Mesenchymal stem cell (in vitro differentiated cells and primary cell): ENCODE data around the gene CEP104.

Experiments used
- DNase-seq: peaks from one replicate; pipeline ENCODE4 v3.0.0-alpha.2; 2013
- H2AFZ ChIP-seq: one replicate; pipeline ENCODE4 v1.6.1; 2013; ENCODE audit warnings: low read depth, mild to moderate bottlenecking, control low read depth, inconsistent platforms, low read length, moderate library complexity
- H2AK5ac ChIP-seq: 2 replicates; pipeline ENCODE4 v1.6.1; 2013; ENCODE audit warnings: low read length, moderate library complexity, mild to moderate bottlenecking, inconsistent platforms; ENCODE audit not compliant: severe bottlenecking
- H2BK120ac ChIP-seq: one replicate; pipeline ENCODE4 v1.6.1; 2013; ENCODE audit warnings: low read depth, mild to moderate bottlenecking, inconsistent platforms, low read length, moderate library complexity
- H2BK12ac ChIP-seq, 2 experiments: one replicate each; pipeline ENCODE4 v1.6.1; 2013; ENCODE audit warnings: inconsistent platforms in 2 of 2, low read length in 2 of 2, mild to moderate bottlenecking in 2 of 2, moderate library complexity in 2 of 2, control low read depth in 1 of 2
- H2BK15ac ChIP-seq: one replicate; pipeline ENCODE4 v1.6.1; 2013; ENCODE audit warnings: mild to moderate bottlenecking, low read depth, inconsistent platforms; ENCODE audit not compliant: poor library complexity, severe bottlenecking
- H2BK5ac ChIP-seq: 2 replicates; pipeline ENCODE4 v1.6.1; 2013; ENCODE audit warnings: low read depth, mild to moderate bottlenecking, low read length, control low read depth, inconsistent platforms; ENCODE audit not compliant: poor library complexity, severe bottlenecking
- H3K14ac ChIP-seq, 2 experiments: one replicate each; pipeline ENCODE4 v1.6.1; 2013; ENCODE audit warnings: inconsistent platforms in 2 of 2, low read length in 2 of 2, control low read depth in 1 of 2, mild to moderate bottlenecking in 1 of 2, moderate library complexity in 1 of 2
- H3K18ac ChIP-seq, 2 experiments: one replicate each; pipeline ENCODE4 v1.6.1; 2013; ENCODE audit warnings: inconsistent platforms in 2 of 2, low read length in 2 of 2, control low read depth in 1 of 2, low read depth in 1 of 2, mild to moderate bottlenecking in 1 of 2
- H3K23ac ChIP-seq, 2 experiments: one replicate each; pipeline ENCODE4 v1.6.1; 2013; ENCODE audit warnings: inconsistent platforms in 2 of 2, low read length in 2 of 2, mild to moderate bottlenecking in 2 of 2, moderate library complexity in 2 of 2, control low read depth in 1 of 2
- H3K27ac ChIP-seq: 2 replicates; pipeline ENCODE4 v1.5.1; 2013; ENCODE audit warnings: mild to moderate bottlenecking, moderate library complexity, low read length, control low read depth, inconsistent platforms; ENCODE audit not compliant: poor library complexity, severe bottlenecking
- H3K27me3 ChIP-seq, 2 experiments: 2 replicates each; pipeline versions ENCODE4 v1.6.1 to v1.7.0; 2013; ENCODE audit warnings: low read length in 2 of 2, mild to moderate bottlenecking in 2 of 2, moderate library complexity in 2 of 2, control low read depth in 1 of 2, inconsistent platforms in 1 of 2; ENCODE audit not compliant: control insufficient read depth in 1 of 2, insufficient read depth in 1 of 2
- H3K36me3 ChIP-seq, 2 experiments: 2 replicates each; pipeline versions ENCODE4 v1.6.1 to v1.7.0; 2013; ENCODE audit warnings: low read length in 2 of 2, control low read depth in 1 of 2, inconsistent platforms in 1 of 2, low read depth in 1 of 2, mild to moderate bottlenecking in 1 of 2; ENCODE audit not compliant: insufficient read depth in 2 of 2, control insufficient read depth in 1 of 2
- H3K4ac ChIP-seq, 2 experiments: one replicate each; pipeline ENCODE4 v1.6.1; 2013; ENCODE audit warnings: inconsistent platforms in 2 of 2, low read length in 2 of 2, mild to moderate bottlenecking in 2 of 2, moderate library complexity in 2 of 2, control low read depth in 1 of 2, low read depth in 1 of 2
- H3K4me1 ChIP-seq: 2 replicates; pipeline ENCODE4 v1.6.1; 2013; ENCODE audit warnings: low read depth, low read length, control low read depth; ENCODE audit not compliant: control insufficient read depth, insufficient read depth
- H3K4me2 ChIP-seq: 2 replicates; pipeline ENCODE4 v1.6.1; 2013; ENCODE audit warnings: low read length, mild to moderate bottlenecking, inconsistent platforms; ENCODE audit not compliant: poor library complexity, severe bottlenecking
- H3K4me3 ChIP-seq, 2 experiments: 2 replicates each; pipeline versions ENCODE4 v1.5.1 to v1.7.0; 2013; ENCODE audit warnings: low read length in 2 of 2, mild to moderate bottlenecking in 2 of 2, control low read depth in 1 of 2, low read depth in 1 of 2; ENCODE audit not compliant: insufficient read depth in 1 of 2
- H3K79me1 ChIP-seq: replicated peaks from 2 replicates; pipeline ENCODE4 v1.6.1; 2013; ENCODE audit warnings: mild to moderate bottlenecking, control low read depth, low read length, inconsistent platforms; ENCODE audit not compliant: poor library complexity, severe bottlenecking
- H3K9ac ChIP-seq: 2 replicates; pipeline ENCODE4 v1.7.0; 2013; ENCODE audit warnings: mild to moderate bottlenecking, low read length, moderate library complexity
- H3K9me3 ChIP-seq: 2 replicates; pipeline ENCODE4 v1.7.0; 2013; ENCODE audit warnings: mild to moderate bottlenecking, low read length; ENCODE audit not compliant: control insufficient read depth
- H4K8ac ChIP-seq: one replicate; pipeline ENCODE4 v1.6.1; 2013; ENCODE audit warnings: inconsistent platforms, mild to moderate bottlenecking, low read length, moderate library complexity
- H4K91ac ChIP-seq: one replicate; pipeline ENCODE4 v1.6.1; 2013; ENCODE audit warnings: mild to moderate bottlenecking, low read length, inconsistent platforms
- WGBS: methylation state at CpG from one replicate; pipeline ENCODE4 v1.1.7; 2013; ENCODE audit warnings: mixed read lengths; 5-methylcytosine and 5-hydroxymethylcytosine counted together

CEP104 gene

DNA sequence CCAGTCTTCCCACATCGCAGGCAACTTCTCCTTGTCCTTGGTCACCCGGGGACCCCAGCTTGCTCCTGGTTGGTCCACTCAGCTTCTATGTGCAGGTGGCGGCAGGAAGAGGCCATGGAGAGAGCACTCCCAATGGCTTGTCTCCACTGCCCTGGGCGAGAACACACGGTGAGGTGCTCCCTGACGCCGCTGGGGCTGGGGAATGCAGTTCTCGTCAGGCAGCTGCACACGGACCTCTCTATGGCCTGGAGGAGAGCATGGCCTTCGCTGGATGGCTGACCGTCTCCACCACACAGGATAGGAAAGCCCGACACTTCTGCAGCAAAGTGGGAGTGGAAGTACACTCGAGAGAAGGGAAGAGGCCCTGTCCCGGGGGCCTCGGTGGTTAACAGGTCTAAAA, 31.3 kb upstream of the CEP104 start:
- 95% methylated on average over 15 of the region's 15 CpGs for WGBS
- Histone ChIP-seq H3K79me1 (peaks cover 21% of the 10 kb centered on the region), H2AFZ (no peak overlapping the region), H3K27ac (no peak overlapping the region), H3K9ac (no peak overlapping the region), H2BK120ac (no peak overlapping the region), H3K18ac (no peak overlapping the region), H3K14ac (peak overlapping the region in 1 of 2 experiments; percentile 7), H3K23ac (no peak overlapping the region), H3K4me3 (peak overlapping the region in 1 of 2 experiments; percentile 1), H3K4me1 (peaks cover 4% of the 10 kb centered on the region), H2AK5ac (no peak overlapping the region), H3K36me3 (peaks cover 57 to 67% of the 10 kb centered on the region in 2 experiments), H2BK12ac (no peak overlapping the region), H3K4ac (no peak overlapping the region), H3K4me2 (no peak overlapping the region), H3K27me3 (no peaks in the 10 kb centered on the region), H2BK15ac (no peak overlapping the region), H4K8ac (no peak overlapping the region), H3K9me3 (no peaks in the 10 kb centered on the region), H2BK5ac (no peak overlapping the region), H4K91ac (no peak overlapping the region)
- no peak for DNase-seq

DNA sequence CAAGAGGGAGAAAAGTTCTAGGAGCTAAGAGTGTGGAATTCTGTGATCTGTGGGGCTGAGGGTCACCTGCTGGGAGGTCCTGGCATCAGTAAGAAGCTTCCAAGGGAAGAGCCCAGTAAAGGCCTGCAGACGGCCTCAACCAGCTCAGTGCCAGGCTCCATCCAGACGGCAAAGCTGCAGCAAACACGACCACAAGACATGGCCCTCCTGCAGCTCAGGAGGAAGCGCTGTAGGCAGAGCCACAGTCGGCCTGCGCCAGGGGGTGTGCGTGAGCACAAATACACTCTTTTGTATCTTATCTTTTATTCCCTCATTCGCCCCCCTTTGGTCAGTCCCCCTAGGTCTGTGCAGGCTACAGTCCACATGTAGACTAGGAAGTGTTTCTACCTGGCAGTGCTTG, 29.7 kb upstream of the CEP104 start:
- Histone ChIP-seq H2BK120ac (no peak overlapping the region), H2AK5ac (no peak overlapping the region), H3K14ac (no peak overlapping the region), H4K91ac (no peak overlapping the region), H2BK5ac (no peak overlapping the region), H3K36me3 (peaks cover 51 to 64% of the 10 kb centered on the region in 2 experiments), H3K9me3 (no peaks in the 10 kb centered on the region), H3K4me2 (no peak overlapping the region), H3K23ac (no peak overlapping the region), H3K4me1 (peaks cover 4% of the 10 kb centered on the region), H4K8ac (no peak overlapping the region), H3K9ac (no peak overlapping the region), H2AFZ (no peak overlapping the region), H2BK12ac (no peak overlapping the region), H3K27ac (no peak overlapping the region), H3K27me3 (no peaks in the 10 kb centered on the region), H3K79me1 (peaks cover 19% of the 10 kb centered on the region), H2BK15ac (no peak overlapping the region), H3K18ac (no peak overlapping the region), H3K4ac (no peak overlapping the region), H3K4me3 (no peak overlapping the region)
- WGBS, result 92% methylated on average over 8 of the region's 8 CpGs
- DNase-seq, result no peak

DNA sequence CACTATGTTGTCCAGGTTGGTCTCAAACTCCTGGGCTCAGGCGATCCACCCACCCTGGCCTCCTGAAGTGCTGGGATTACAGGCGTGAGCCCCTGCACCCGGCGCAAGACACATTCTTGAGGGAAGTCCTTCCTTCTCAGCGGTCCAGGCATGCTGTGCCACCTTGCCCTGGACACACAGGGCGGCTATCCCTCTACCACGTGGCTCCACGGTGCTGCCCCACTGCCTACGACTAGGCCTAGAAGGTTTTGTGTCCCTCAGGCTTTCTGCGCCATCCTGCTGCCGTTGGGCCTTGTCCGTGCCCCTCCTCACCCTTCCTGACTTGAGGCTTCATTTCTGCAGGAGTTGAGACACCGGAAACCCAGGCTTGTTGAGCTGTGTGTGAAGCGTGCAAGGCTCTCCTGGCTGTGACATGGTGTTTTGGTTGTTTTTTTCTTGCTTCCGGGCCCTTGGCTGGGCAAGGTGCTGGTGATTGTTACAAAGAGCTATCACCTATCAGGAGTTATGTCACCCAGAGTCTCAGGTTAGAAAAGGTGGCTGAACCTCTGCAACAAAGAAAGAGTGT, 29.2 kb upstream of the CEP104 start:
- H3K23ac ChIP-seq, result no peak overlapping the region
- 96% methylated on average over 15 of the region's 15 CpGs for WGBS
- no peak overlapping the region for H2BK120ac ChIP-seq
- H3K14ac ChIP-seq, result no peak overlapping the region
- peaks cover 48 to 59% of the 10 kb centered on the region in 2 experiments for H3K36me3 ChIP-seq
- no peak overlapping the region for H3K18ac ChIP-seq
- H3K4ac ChIP-seq, result no peak overlapping the region
- H4K91ac ChIP-seq, result no peak overlapping the region
- no peak for DNase-seq
- H3K9ac ChIP-seq, result no peak overlapping the region
- no peaks in the 10 kb centered on the region for H3K27me3 ChIP-seq
- peaks cover 4% of the 10 kb centered on the region for H3K4me1 ChIP-seq
- H2BK12ac ChIP-seq, result no peak overlapping the region
- H4K8ac ChIP-seq, result no peak overlapping the region
- H3K79me1 ChIP-seq, result peaks cover 19% of the 10 kb centered on the region
- H2BK15ac ChIP-seq, result no peak overlapping the region
- H3K27ac ChIP-seq, result no peak overlapping the region
- no peaks in the 10 kb centered on the region for H3K9me3 ChIP-seq
- no peak overlapping the region for H2AK5ac ChIP-seq
- H3K4me2 ChIP-seq, result no peak overlapping the region
- no peak overlapping the region for H2BK5ac ChIP-seq
- no peak overlapping the region for H3K4me3 ChIP-seq
- no peak overlapping the region for H2AFZ ChIP-seq

DNA sequence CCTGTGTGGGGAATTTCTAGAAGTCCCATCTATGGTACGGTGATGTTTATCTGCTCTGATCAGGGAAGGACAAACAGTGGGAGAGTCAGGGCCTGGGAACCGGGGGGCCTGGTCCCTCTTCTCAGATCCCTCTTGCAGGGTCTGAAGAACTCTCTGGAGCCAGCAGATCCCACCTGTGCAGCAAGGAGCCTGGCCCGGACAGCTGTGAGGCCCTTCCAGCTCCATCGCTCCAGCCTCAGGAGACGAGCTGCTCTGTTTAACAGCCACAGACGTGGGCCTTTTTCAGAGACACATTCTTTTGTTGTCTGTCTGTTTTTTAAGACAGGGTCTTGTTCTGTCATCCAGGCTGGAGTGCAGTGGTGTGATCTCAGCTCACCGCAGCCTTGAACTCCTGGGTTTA, 28.6 kb upstream of the CEP104 start:
- Histone ChIP-seq H3K36me3 (peaks cover 52 to 58% of the 10 kb centered on the region in 2 experiments), H2BK5ac (no peak overlapping the region), H3K27me3 (no peaks in the 10 kb centered on the region), H2BK120ac (no peak overlapping the region), H2BK15ac (no peak overlapping the region), H3K4me1 (peaks cover 2% of the 10 kb centered on the region), H3K4me3 (no peak overlapping the region), H3K79me1 (peaks cover 16% of the 10 kb centered on the region), H3K4me2 (no peak overlapping the region), H3K4ac (no peak overlapping the region), H2BK12ac (no peak overlapping the region), H2AFZ (no peak overlapping the region), H3K9me3 (no peaks in the 10 kb centered on the region), H3K27ac (no peak overlapping the region), H3K23ac (no peak overlapping the region), H4K91ac (no peak overlapping the region), H2AK5ac (no peak overlapping the region), H3K14ac (no peak overlapping the region), H3K9ac (no peak overlapping the region), H3K18ac (no peak overlapping the region), H4K8ac (no peak overlapping the region)
- WGBS, result 93% methylated on average over 7 of the region's 7 CpGs
- DNase-seq, result no peak
